ENCODE data around the gene PER1.

Gene PER1

DNA sequence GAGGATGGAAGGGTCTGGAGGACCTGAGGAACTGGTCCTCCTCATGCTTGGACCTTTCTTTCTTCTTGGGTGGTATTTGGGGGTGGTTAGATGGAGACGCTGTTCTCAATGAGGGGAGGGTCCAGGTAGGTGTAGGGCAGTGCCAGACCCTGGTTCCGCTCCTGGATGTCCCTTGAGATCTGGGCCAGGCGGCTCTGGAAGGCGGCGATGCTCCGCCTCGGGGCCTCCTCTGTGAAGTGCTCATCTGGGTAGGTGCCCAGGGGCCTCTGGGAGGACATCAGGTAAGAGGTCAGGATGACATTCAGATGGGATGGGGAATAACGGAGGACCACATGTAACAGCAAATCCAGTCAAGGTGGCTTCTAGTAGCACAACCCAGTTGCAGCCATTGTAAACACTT is 55.7 kb downstream of the PER1 start:
- no peak for DNase-seq (ENCODE audit: low read depth in 2 of 2)

DNA sequence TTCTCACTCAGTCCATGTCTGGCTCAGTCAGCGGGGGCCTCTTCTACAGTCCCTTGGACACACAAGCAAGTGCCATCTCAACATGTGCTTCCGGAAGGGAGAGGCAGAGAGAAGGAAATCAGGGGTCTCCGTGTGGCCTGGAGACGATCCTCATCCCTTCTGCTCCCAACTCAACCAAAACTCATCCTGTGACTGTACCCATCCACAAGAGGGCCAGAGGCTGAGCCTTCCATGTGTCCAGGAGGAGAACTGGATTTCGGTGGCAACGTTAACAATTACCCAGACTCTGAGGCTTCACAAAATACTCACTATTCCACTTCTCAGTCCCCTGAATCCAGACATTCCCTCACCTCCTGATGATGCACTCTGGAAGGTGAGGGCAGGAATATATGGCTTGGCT is 56.8 kb downstream of the PER1 start:
- no peak for DNase-seq (ENCODE audit: low read depth in 2 of 2)

DNA sequence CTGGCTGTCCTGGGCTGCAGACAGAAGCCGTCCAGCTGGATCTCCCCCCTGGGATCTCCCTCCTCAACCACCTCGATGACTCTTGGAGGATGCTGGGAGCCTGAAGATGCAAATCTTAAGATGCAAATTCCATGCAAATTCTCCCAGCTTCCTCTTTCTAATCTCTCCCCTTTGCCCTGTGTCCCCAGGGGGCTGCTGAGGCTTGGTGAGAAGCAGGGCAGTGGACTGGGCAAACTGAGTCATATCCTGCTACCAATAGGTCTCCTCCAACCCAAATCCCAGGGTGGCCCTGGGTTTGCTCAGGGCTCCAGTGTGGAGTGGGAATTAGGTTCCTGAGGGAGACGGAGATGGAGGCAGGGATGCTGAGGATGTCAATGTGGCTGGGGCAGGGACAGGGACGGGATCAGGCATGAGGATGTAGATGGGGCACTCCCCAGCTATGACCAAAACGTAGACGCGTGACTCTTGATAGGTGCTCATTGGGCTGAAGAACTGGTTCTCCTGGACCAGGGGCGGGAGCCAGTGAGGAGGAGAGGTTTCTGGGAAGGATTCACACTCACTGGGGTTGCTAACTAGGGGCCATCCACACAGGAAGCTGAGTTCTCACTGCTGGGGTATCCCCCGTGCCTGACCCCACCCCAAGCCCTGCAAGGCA is 61.0 kb downstream of the PER1 start:
- no peak for DNase-seq (ENCODE audit: low read depth in 2 of 2)
